Measurements from ENCODE around the gene TTLL1.
"Not testable (repeated sequence)": the region's sequence is repeated elsewhere in the genome, so short reads cannot be mapped to it uniquely, and the experiment has no call there.

The TTLL1 gene

GRCh38 chr22:43017525-43018460 lies 71.4 kb downstream of the TTLL1 start:
- TF ChIP-seq CTCF (IDR thresholded peaks at IDR 0.05; ENCODE audit: extremely low read depth, insufficient read depth, missing control alignments): no peak
- DNase-seq (ENCODE audit: low spot score): no peak
- in situ Hi-C loops (cut with MboI; ENCODE audit: low pct_unique_long_range_greater_than_20kb, low sequenced_read_pairs, unreplicated experiment): no loop called here

- in situ Hi-C loops (cut with MboI; ENCODE audit: low pct_unique_long_range_greater_than_20kb, low sequenced_read_pairs, unreplicated experiment): not testable (repeated sequence)
These were observed 73.0 kb downstream of the TTLL1 start for GRCh38 chr22:43016150-43016549.

GRCh38 chr22:43015677-43016042 lies 73.5 kb downstream of the TTLL1 start:
- TF ChIP-seq CTCF (IDR thresholded peaks at IDR 0.05; ENCODE audit: extremely low read depth, insufficient read depth, missing control alignments): no peak
- in situ Hi-C loops (cut with MboI; ENCODE audit: low pct_unique_long_range_greater_than_20kb, low sequenced_read_pairs, unreplicated experiment): no loop called here
- no peak for DNase-seq (ENCODE audit: low spot score)

More at GRCh38 chr22:43016150-43016549, 73.0 kb downstream of the TTLL1 start:
- DNase-seq (ENCODE audit: low spot score): not testable (repeated sequence)

GRCh38 chr22:43014869-43015676 lies 74.1 kb downstream of the TTLL1 start, which contains the start of gene PACSIN2:
PACSIN2 (minus strand) TSS chr22:43015149; CDS start chr22:42912080, 103,069 bp downstream.
- peak; percentile 99 for DNase-seq (ENCODE audit: low spot score)
- no peak for TF ChIP-seq CTCF (IDR thresholded peaks at IDR 0.05; ENCODE audit: extremely low read depth, insufficient read depth, missing control alignments)
- in situ Hi-C loops (cut with MboI; ENCODE audit: low pct_unique_long_range_greater_than_20kb, low sequenced_read_pairs, unreplicated experiment): no loop called here

- DNase-seq (ENCODE audit: low spot score): peak; percentile 61
- no peak for TF ChIP-seq CTCF (IDR thresholded peaks at IDR 0.05; ENCODE audit: extremely low read depth, insufficient read depth, missing control alignments)
- in situ Hi-C loops (cut with MboI; ENCODE audit: low pct_unique_long_range_greater_than_20kb, low sequenced_read_pairs, unreplicated experiment): no loop called here
These were observed 74.8 kb downstream of the TTLL1 start for GRCh38 chr22:43014316-43014868.

GRCh38 chr22:43013355-43014315 lies 75.6 kb downstream of the TTLL1 start:
- DNase-seq (ENCODE audit: low spot score): peak; percentile 56

More at GRCh38 chr22:43013355-43014315, 75.6 kb downstream of the TTLL1 start:
- no peak for TF ChIP-seq CTCF (IDR thresholded peaks at IDR 0.05; ENCODE audit: extremely low read depth, insufficient read depth, missing control alignments)
- in situ Hi-C loops (cut with MboI; ENCODE audit: low pct_unique_long_range_greater_than_20kb, low sequenced_read_pairs, unreplicated experiment): no loop called here
